SK-N-SH (cell line): ENCODE measurements around the gene PPP3CA. TPM values are rescaled to one million over a fixed set of nuclear protein-coding genes. Genes with fewer than 3 reads are reported as not detected.

Source experiments
- CTCF ChIA-PET: fragments of 300-600, 350-600 bp; formaldehyde crosslinking; extraction: SDS; loops from one replicate; lab custom pipeline; 2021; lab: Yijun Ruan, JAX
- POLR2A ChIA-PET: fragments of 350-600 bp; sonication (Branson Sonifier 250); formaldehyde crosslinking; extraction: SDS; loops from one replicate; lab custom pipeline; 2020; ENCODE audit warnings: antibody characterized with exemption, inconsistent platforms; lab: Yijun Ruan, JAX
- DNase-seq: peaks from one replicate; pipeline ENCODE4 v3.0.0; 2012
- H2AFZ ChIP-seq: fragments of 200-600 bp; sonication (generic); 2 replicates; pipeline ENCODE4 v1.8.1; 2016; ENCODE audit warnings: antibody characterized with exemption, mild to moderate bottlenecking, low read depth
- H3F3A ChIP-seq: fragments of 200-600 bp; sonication (generic); replicated peaks from 2 replicates; pipeline ENCODE3; 2016; ENCODE audit warnings: antibody characterized with exemption, mild to moderate bottlenecking; ENCODE audit not compliant: insufficient read depth
- H3K27ac ChIP-seq, 2 experiments: fragments of 200-500 bp in 1 of 2; fragments of 200-600 bp in 1 of 2; sonication (Bioruptor generic) in 1 of 2; sonication (generic), shearing (Covaris generic) in 1 of 2; 2 replicates each; pipeline versions ENCODE4 v1.5.1 to v1.6.1; 2014 to 2016; ENCODE audit warnings: low read depth in 2 of 2, inconsistent platforms in 1 of 2, low read length in 1 of 2, mild to moderate bottlenecking in 1 of 2, mixed read lengths in 1 of 2
- H3K27me3 ChIP-seq: fragments of 200-600 bp; sonication (generic), shearing (Covaris generic); 2 replicates; pipeline ENCODE4 v1.6.1; 2016; ENCODE audit warnings: mixed run types; ENCODE audit not compliant: insufficient read depth
- H3K36me3 ChIP-seq, 2 experiments: fragments of 200-500 bp in 1 of 2; fragments of 200-600 bp in 1 of 2; sonication (Bioruptor generic) in 1 of 2; sonication (generic) in 1 of 2; replicated peaks in 1 of 2; 2 replicates each; pipeline versions ENCODE3 to v1.5.1; 2014 to 2016; ENCODE audit warnings: low read length in 1 of 2, mild to moderate bottlenecking in 1 of 2; ENCODE audit not compliant: insufficient read depth in 2 of 2, control insufficient read depth in 1 of 2
- H3K4me1 ChIP-seq, 2 experiments: fragments of 200-500 bp in 1 of 2; fragments of 200-600 bp in 1 of 2; sonication (Bioruptor generic) in 1 of 2; sonication (generic), shearing (Covaris generic) in 1 of 2; 2 replicates each; pipeline versions ENCODE4 v1.5.1 to v1.6.1; 2014 to 2016; ENCODE audit warnings: low read depth in 1 of 2, low read length in 1 of 2, mixed run types in 1 of 2; ENCODE audit not compliant: insufficient read depth in 2 of 2, control insufficient read depth in 1 of 2
- H3K4me2 ChIP-seq: fragments of 200-600 bp; sonication (generic), shearing (Covaris generic); 2 replicates; pipeline ENCODE4 v1.6.1; 2017; ENCODE audit warnings: mixed run types
- H3K4me3 ChIP-seq, 2 experiments: fragments of 200-500 bp in 1 of 2; fragments of 200-600 bp in 1 of 2; sonication (Bioruptor generic) in 1 of 2; sonication (generic), shearing (Covaris generic) in 1 of 2; 2 replicates each; pipeline versions ENCODE4 v1.5.1 to v1.8.1; 2014 to 2016; ENCODE audit warnings: low read depth in 2 of 2, inconsistent platforms in 1 of 2, low read length in 1 of 2, mild to moderate bottlenecking in 1 of 2, mixed read lengths in 1 of 2, moderate library complexity in 1 of 2
- H3K79me2 ChIP-seq: fragments of 200-600 bp; sonication (generic); 2 replicates; pipeline ENCODE4 v1.8.1; 2017; ENCODE audit warnings: mild to moderate bottlenecking; ENCODE audit not compliant: insufficient read depth
- H3K9ac ChIP-seq: fragments of 200-600 bp; sonication (generic); 2 replicates; pipeline ENCODE4 v1.6.1; 2017; ENCODE audit warnings: mixed run types
- H3K9me2 ChIP-seq: fragments of 200-600 bp; sonication (generic); 2 replicates; pipeline ENCODE4 v1.6.1; 2017; ENCODE audit warnings: mixed run types
- H3K9me3 ChIP-seq: fragments of 200-600 bp; sonication (generic); 2 replicates; pipeline ENCODE4 v1.6.1; 2017; ENCODE audit warnings: mixed run types, mild to moderate bottlenecking, moderate library complexity
- H4K20me1 ChIP-seq: fragments of 200-600 bp; sonication (generic); 2 replicates; pipeline ENCODE4 v1.6.1; 2017; ENCODE audit warnings: mild to moderate bottlenecking, mixed run types; ENCODE audit not compliant: insufficient read depth
- EZH2phosphoT487 ChIP-seq: fragments of 200-600 bp; sonication (generic); IDR thresholded peaks from 2 replicates; pipeline ENCODE4 v1.6.1; 2017; ENCODE audit warnings: low read depth, mixed run types, mild to moderate bottlenecking, antibody characterized with exemption, moderate library complexity, borderline replicate concordance
- FOSL2 ChIP-seq: IDR thresholded peaks from 2 replicates; pipeline ENCODE4 v1.4.0; 2012; ENCODE audit warnings: low read depth, mild to moderate bottlenecking, moderate library complexity, borderline replicate concordance
- FOXJ3 ChIP-seq: sonication (generic); formaldehyde crosslinking; IDR thresholded peaks from 2 replicates; pipeline ENCODE4 v1.5.1; 2020; ENCODE audit warnings: mild to moderate bottlenecking, missing genetic modification reagents
- FOXM1 ChIP-seq: IDR thresholded peaks from 2 replicates; pipeline ENCODE4 v1.4.0; 2012; ENCODE audit warnings: low read depth, mild to moderate bottlenecking
- GABPA ChIP-seq: IDR thresholded peaks from 2 replicates; pipeline ENCODE4 v1.4.0; 2012; ENCODE audit warnings: low read depth, mild to moderate bottlenecking
- GATA2 ChIP-seq: sonication (generic); formaldehyde crosslinking; IDR thresholded peaks from 2 replicates; pipeline ENCODE4 v1.5.0; 2020; ENCODE audit warnings: mild to moderate bottlenecking, missing genetic modification reagents
- IRF3 ChIP-seq: fragments of 150-350 bp; IDR thresholded peaks from 2 replicates; pipeline ENCODE4 v1.6.1; 2016; ENCODE audit warnings: mild to moderate bottlenecking, low read depth, low read length
- MEF2A ChIP-seq: IDR thresholded peaks from 2 replicates; pipeline ENCODE4 v1.4.0; 2012; ENCODE audit warnings: low read depth, borderline replicate concordance
- MXI1 ChIP-seq: IDR thresholded peaks from 2 replicates; pipeline ENCODE4 v1.6.1; 2012; ENCODE audit warnings: mild to moderate bottlenecking, low read depth, low read length, improper control_type of control experiment
- NFIC ChIP-seq: IDR thresholded peaks from 2 replicates; pipeline ENCODE4 v1.4.0; 2012; ENCODE audit warnings: borderline replicate concordance
- NRF1 ChIP-seq: IDR thresholded peaks from 2 replicates; pipeline ENCODE4 v1.6.1; 2012; ENCODE audit warnings: low read depth, mild to moderate bottlenecking, low read length
- PBX3 ChIP-seq: IDR thresholded peaks from 2 replicates; pipeline ENCODE4; 2012
- RAD21 ChIP-seq: IDR thresholded peaks from 2 replicates; pipeline ENCODE4 v1.6.1; 2012; ENCODE audit warnings: mild to moderate bottlenecking, low read length
- RCOR1 ChIP-seq: fragments of 150-350 bp; IDR thresholded peaks from 2 replicates; pipeline ENCODE4 v1.6.1; 2017; ENCODE audit warnings: antibody characterized with exemption, low read length
- RFX5 ChIP-seq: IDR thresholded peaks from 2 replicates; pipeline ENCODE4 v1.6.1; 2012; ENCODE audit warnings: mild to moderate bottlenecking, improper control_type of control experiment, low read length
- RXRA ChIP-seq: IDR thresholded peaks from 2 replicates; pipeline ENCODE4 v1.4.0; 2012; ENCODE audit warnings: low read depth, mild to moderate bottlenecking, borderline replicate concordance
- TCF12 ChIP-seq: IDR thresholded peaks from 2 replicates; pipeline ENCODE4 v1.4.0; 2012
- TEAD4 ChIP-seq: IDR thresholded peaks from 2 replicates; pipeline ENCODE4 v1.4.0; 2012; ENCODE audit warnings: mild to moderate bottlenecking, borderline replicate concordance; ENCODE audit not compliant: insufficient read depth
- USF1 ChIP-seq: IDR thresholded peaks from 2 replicates; pipeline ENCODE4 v1.4.0; 2012; ENCODE audit warnings: low read depth, borderline replicate concordance
- ZBTB33 ChIP-seq: IDR thresholded peaks from 2 replicates; pipeline ENCODE4 v1.4.0; 2012; ENCODE audit warnings: low read depth, borderline replicate concordance
- WGBS: methylation state at CpG from one replicate; pipeline ENCODE4 v1.1.6; 2017; ENCODE audit warnings: low lambda C conversion rate; 5-methylcytosine and 5-hydroxymethylcytosine counted together
- polyA plus RNA-seq, 3 experiments: library from polyadenylated mRNA; depleted of rRNA; stranded (reverse); fragments of >200 nt; gene quantifications; 2 replicates each; pipeline ENCODE4 v1.2.3, GENCODE V29; 2012

The PPP3CA gene
- polyA plus RNA-seq, 1 of the 3 experiments (the other 2 are of a cell fraction) = 10.7 TPM

GRCh38 chr4:101156619-101157310, 190.6 kb downstream of the PPP3CA start:
- ChIA-PET CTCF (no interaction called here), POLR2A (no interaction called here)
- peak overlapping the region; percentile 28; the same call in 1 of the 2 replicates for H3K9ac ChIP-seq
- no peaks in the 10 kb centered on the region for H3K36me3 ChIP-seq
- 0 out of 4 replicates have a peak overlapping the region, but pooled peaks of 1 of the 2 experiments have one; percentile 10 for H3K4me3 ChIP-seq
- no peak for TF ChIP-seq PBX3
- TF ChIP-seq FOSL2 = 0 out of 2 replicates have a peak, but pooled peaks have one; percentile 18
- peaks cover 0 to 39% of the 10 kb centered on the region in 2 experiments for H3K4me1 ChIP-seq
- 54% methylated on average over 6 of the region's 6 CpGs for whole genome bisulfite sequencing
- H3F3A ChIP-seq = peaks cover 15% of the 10 kb centered on the region
- H3K9me3 ChIP-seq = no peaks in the 10 kb centered on the region
- H3K9me2 ChIP-seq = no peaks in the 10 kb centered on the region
- DNase-seq = no peak
- H2AFZ ChIP-seq = peak overlapping the region; percentile 22; the same call in 1 of the 2 replicates
- H3K27ac ChIP-seq = peak overlapping the region; percentile 11 to 75; a peak in 3 of 4 replicates
- peaks cover 11% of the 10 kb centered on the region; the same call in 1 of the 2 replicates for H3K79me2 ChIP-seq
- peak overlapping the region; percentile 62 for H3K4me2 ChIP-seq
- no peaks in the 10 kb centered on the region for H3K27me3 ChIP-seq
- H4K20me1 ChIP-seq = no peaks in the 10 kb centered on the region

- TF ChIP-seq RFX5 (no peak), USF1 (no peak), FOSL2 (no peak), PBX3 (no peak), RAD21 (no peak), FOXM1 (no peak), EZH2phosphoT487 (no peak), MEF2A (no peak), IRF3 (no peak), NRF1 (no peak), TCF12 (no peak), GABPA (no peak), RXRA (no peak), MXI1 (no peak), TEAD4 (no peak), GATA2 (CRISPR knock-in tag) (no peak), ZBTB33 (no peak), RCOR1 (no peak), NFIC (no peak), FOXJ3 (CRISPR knock-in tag) (no peak)
- H3K27me3 ChIP-seq = no peaks in the 10 kb centered on the region
- H3K79me2 ChIP-seq = peaks cover 11% of the 10 kb centered on the region; the same call in 1 of the 2 replicates
- peaks cover 15% of the 10 kb centered on the region for H3F3A ChIP-seq
- H4K20me1 ChIP-seq = no peaks in the 10 kb centered on the region
- H3K36me3 ChIP-seq = no peaks in the 10 kb centered on the region
- peak overlapping the region in 1 of 2 experiments; percentile 75; a peak in 3 of 4 replicates for H3K27ac ChIP-seq
- no peak overlapping the region for H3K9ac ChIP-seq
- H3K4me1 ChIP-seq = peaks cover 0 to 39% of the 10 kb centered on the region in 2 experiments
- H3K9me3 ChIP-seq = no peaks in the 10 kb centered on the region
- ChIA-PET POLR2A (no interaction called here), CTCF (no interaction called here)
- no peak overlapping the region for H3K4me3 ChIP-seq
- DNase-seq = no peak
- peak overlapping the region; percentile 62; the same call in 1 of the 2 replicates for H3K4me2 ChIP-seq
- H2AFZ ChIP-seq = no peak overlapping the region
- no peaks in the 10 kb centered on the region for H3K9me2 ChIP-seq
- WGBS = 83% methylated on average over 1 of the region's 1 CpG
Measured at GRCh38 chr4:101155945-101156344, 191.4 kb downstream of the PPP3CA start.
